PFSK-1 (cell line): Measurements from ENCODE around the gene SLC24A4.

ENCODE experiments used
- FOXP2 ChIP-seq: optimal IDR thresholded peaks from 2 replicates; pipeline ENCODE3; 2011; ENCODE audit warnings: borderline replicate concordance, control low read depth, inconsistent platforms; ENCODE audit not compliant: insufficient read depth; ENCODE audit errors: extremely low read length, extremely low read depth
- POLR2AphosphoS5 ChIP-seq: IDR thresholded peaks from 2 replicates; pipeline ENCODE4 v1.6.1; 2012; ENCODE audit warnings: low read depth, mild to moderate bottlenecking, control low read depth, low read length, moderate library complexity
- REST ChIP-seq, 2 experiments: IDR thresholded peaks; 2 replicates each; pipeline versions ENCODE4 v1.6.1 to v1.8.0; 2011 to 2012; ENCODE audit warnings: low read depth in 2 of 2, low read length in 2 of 2, control low read depth in 1 of 2, inconsistent platforms in 1 of 2, mild to moderate bottlenecking in 1 of 2, moderate library complexity in 1 of 2; ENCODE audit not compliant: insufficient read depth in 1 of 2
- SIN3A ChIP-seq: IDR thresholded peaks from 2 replicates; pipeline ENCODE4 v1.6.1; 2012; ENCODE audit warnings: mild to moderate bottlenecking, low read length, moderate library complexity, borderline replicate concordance; ENCODE audit not compliant: insufficient read depth
- TAF1 ChIP-seq: IDR thresholded peaks from 2 replicates; pipeline ENCODE4 v1.6.1; 2012; ENCODE audit warnings: low read length, control low read depth, borderline replicate concordance; ENCODE audit not compliant: insufficient read depth

The SLC24A4 gene

DNA sequence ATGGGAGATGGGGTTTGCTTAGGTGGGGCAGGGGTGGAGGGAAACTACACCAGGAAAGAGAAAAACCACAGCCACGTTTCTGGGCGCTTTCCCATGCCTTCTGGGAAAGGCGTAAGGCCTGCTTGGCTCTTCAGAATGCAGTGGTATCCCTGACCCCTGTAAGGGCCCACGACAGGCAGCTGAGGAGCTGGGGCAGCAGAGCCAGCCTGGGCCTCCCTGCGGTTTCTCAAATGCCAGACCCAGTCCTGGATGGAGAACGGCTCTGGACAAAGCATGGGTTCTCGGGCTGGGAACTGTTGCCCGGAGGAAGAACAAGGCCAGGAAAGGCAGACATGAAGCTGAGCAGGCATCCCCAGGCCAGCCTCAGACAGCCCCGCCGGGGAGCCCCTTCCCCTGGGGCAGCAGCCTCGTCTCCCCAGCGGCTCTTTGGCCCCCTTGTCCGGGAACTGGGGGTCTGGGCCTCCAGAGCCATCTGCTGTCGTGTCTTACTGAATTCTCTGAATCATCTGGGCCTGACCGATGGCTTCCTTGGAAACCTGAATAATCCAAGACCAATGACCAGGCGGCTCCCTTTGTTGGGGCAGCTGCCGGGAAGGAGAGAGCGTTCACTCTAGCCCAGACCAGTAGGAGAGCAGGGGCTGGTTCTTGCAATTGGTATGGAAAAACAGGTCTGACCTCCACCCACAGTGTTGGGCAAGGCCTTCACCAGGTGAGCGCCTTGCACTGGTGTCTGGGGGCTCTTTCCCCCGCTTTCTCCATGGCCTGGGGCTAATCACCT lies 126.6 kb downstream of the SLC24A4 start:
- TF ChIP-seq FOXP2 (no peak), SIN3A (no peak), TAF1 (no peak), POLR2AphosphoS5 (no peak), REST (IDR thresholded peaks at IDR 0.05; ENCODE audit: insufficient read depth in 1 of 2, low read depth in 2 of 2, low read length in 2 of 2) (no peak)

- TF ChIP-seq TAF1: no peak
- TF ChIP-seq REST (IDR thresholded peaks at IDR 0.05; ENCODE audit: insufficient read depth in 1 of 2, low read depth in 2 of 2, low read length in 2 of 2): no peak
- no peak for TF ChIP-seq POLR2AphosphoS5
- TF ChIP-seq FOXP2: no peak
- no peak for TF ChIP-seq SIN3A
Observed at GRCh38 chr14:92450351-92451070, 127.5 kb downstream of the SLC24A4 start.

GRCh38 chr14:92451245-92451644 lies 128.3 kb downstream of the SLC24A4 start:
- TF ChIP-seq SIN3A: no peak
- no peak for TF ChIP-seq FOXP2
- TF ChIP-seq POLR2AphosphoS5: no peak
- TF ChIP-seq REST (IDR thresholded peaks at IDR 0.05; ENCODE audit: insufficient read depth in 1 of 2, low read depth in 2 of 2, low read length in 2 of 2): no peak
- TF ChIP-seq TAF1: no peak

GRCh38 chr14:92451755-92452154 lies 128.8 kb downstream of the SLC24A4 start:
- no peak for TF ChIP-seq POLR2AphosphoS5
- TF ChIP-seq FOXP2: no peak
- no peak for TF ChIP-seq SIN3A
- TF ChIP-seq TAF1: no peak
- TF ChIP-seq REST (IDR thresholded peaks at IDR 0.05; ENCODE audit: insufficient read depth in 1 of 2, low read depth in 2 of 2, low read length in 2 of 2): no peak
